Uterus (tissue), 2 donors: Measurements from ENCODE around the gene DAD1.

Experiments
- POLR2A ChIP-seq, 2 donors: fragments of 450-650 bp; IDR thresholded peaks; one replicate each; pipeline ENCODE4 v1.6.1; 2016; ENCODE audit warnings: antibody characterized with exemption in 2 of 2, mild to moderate bottlenecking in 1 of 2, moderate library complexity in 1 of 2
- TF ChIP-seq, protein P1 (sequence below), 4 experiments: fragments of 200-600 bp in 2 of 4; fragments of 450-650 bp in 2 of 4; sonication (generic) in 2 of 4; IDR thresholded peaks; one replicate each; pipeline ENCODE4 v1.5.1; 2016 to 2019; ENCODE audit warnings: antibody characterized with exemption in 4 of 4, mild to moderate bottlenecking in 2 of 4, moderate library complexity in 1 of 4

DNA sequence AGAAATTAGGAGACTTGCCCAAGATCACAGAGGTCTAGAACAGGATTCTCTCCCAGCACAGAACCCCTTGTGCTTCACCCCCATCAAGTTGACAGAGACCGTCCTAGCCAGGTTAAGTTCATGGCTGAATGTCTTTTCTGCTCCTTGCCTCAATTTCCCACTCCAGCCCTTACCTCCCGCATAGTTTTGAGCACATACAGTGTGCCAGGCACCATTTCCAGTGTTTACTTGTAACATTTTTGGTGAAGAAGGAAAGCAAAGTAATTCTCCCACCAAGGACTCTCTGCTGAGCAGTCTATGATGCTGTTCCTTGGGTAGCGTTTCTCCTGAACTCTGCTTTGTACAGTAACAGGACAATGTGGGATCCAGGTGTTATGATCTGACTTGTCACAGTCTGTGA lies 10.3 kb upstream of the DAD1 start:
- TF ChIP-seq POLR2A (IDR thresholded peaks at IDR 0.05), result no peak
- TF ChIP-seq, protein P1, sequence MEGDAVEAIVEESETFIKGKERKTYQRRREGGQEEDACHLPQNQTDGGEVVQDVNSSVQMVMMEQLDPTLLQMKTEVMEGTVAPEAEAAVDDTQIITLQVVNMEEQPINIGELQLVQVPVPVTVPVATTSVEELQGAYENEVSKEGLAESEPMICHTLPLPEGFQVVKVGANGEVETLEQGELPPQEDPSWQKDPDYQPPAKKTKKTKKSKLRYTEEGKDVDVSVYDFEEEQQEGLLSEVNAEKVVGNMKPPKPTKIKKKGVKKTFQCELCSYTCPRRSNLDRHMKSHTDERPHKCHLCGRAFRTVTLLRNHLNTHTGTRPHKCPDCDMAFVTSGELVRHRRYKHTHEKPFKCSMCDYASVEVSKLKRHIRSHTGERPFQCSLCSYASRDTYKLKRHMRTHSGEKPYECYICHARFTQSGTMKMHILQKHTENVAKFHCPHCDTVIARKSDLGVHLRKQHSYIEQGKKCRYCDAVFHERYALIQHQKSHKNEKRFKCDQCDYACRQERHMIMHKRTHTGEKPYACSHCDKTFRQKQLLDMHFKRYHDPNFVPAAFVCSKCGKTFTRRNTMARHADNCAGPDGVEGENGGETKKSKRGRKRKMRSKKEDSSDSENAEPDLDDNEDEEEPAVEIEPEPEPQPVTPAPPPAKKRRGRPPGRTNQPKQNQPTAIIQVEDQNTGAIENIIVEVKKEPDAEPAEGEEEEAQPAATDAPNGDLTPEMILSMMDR (IDR thresholded peaks at IDR 0.05), result no peak
